Stimulated activated CD8-positive, alpha-beta memory T cell treated with anti-CD3 and anti-CD28 coated beads, Interleukin-4, amount 100 ng/mL, for 24 hours (primary cell): ENCODE data around the gene RSPH3.

Experiments used
- DNase-seq: peaks from one replicate; pipeline ENCODE4 v3.0.0-alpha.2; 2020; ENCODE audit warnings: low read depth

Gene RSPH3

DNA sequence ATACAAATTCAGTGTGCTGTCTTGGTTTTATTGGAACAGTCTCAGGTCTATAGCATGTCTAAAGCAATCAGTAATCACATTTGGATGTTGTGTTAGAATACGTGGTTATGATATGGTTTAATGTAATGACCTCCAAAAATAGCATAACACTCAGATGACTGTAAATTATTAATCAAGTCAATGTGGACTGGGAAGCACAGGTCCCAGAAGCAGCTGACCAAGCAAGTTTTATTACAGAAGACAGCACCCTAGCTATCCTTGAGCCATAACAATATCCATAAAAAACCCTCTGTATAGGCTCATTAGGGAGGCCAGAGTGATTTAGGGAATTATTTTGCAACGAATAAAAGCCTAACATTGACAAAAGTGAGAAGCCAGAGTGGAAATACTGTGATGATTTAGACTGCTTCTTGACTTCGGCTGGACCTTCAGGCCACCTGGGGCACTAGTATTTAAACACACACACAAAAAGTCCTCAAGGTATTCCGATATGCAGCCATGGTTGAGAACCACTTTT, 66.9 kb downstream of the RSPH3 start:
- no peak for DNase-seq

DNA sequence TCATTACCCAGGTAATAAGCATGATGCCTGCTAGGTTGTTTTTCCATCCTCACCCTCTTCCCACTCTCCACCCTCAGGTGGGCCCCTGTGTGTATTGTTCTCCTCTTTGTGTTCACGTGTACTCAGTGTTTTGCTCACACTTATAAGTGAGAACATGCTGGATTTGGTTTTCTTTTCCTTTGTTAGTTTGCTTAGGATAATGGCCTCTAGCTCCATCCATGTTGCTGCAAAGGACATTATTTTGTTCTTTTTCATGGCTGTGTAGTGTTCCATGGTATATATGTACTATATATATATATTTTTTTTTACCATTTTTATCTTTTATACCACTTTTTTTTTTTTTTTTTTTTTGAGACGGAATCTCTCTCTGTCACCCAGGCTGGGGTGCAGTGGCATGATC, 71.9 kb downstream of the RSPH3 start:
- no peak for DNase-seq

GRCh38 chr6:158926414-158926813, 73.6 kb downstream of the RSPH3 start:
- DNase-seq: no peak

- DNase-seq: no peak
These were observed 75.2 kb downstream of the RSPH3 start for GRCh38 chr6:158924499-158925455.

DNA sequence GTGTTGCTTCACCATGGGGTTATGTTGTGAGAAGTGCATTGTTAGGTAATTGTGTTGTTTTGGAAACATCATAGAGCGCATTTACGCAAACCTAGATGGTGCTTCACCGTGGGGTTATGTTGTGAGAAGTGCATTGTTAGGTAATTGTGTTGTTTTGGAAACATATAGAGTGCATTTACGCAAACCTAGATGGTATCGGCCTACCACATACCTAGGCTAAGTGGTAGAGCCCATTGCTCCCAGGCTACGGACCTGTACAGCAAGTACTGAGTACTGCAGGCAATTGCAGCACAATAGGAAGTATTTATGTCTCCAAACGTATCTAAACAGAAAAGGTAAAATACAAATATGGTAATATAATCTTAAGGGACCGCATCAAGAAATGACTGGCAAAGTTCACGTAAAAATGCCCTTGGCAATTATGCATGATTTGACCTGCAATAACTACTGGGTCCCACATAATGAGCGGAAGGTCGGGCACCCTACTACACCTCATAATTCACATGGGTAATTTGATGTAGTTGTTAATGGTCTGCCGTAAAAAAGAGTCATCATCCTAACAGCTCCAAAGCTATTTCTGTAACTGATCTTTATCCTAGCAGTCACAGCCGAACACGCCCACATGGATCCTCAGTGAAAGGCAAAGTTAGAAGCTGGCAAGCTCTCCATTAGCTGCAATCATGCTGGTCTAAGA, 76.0 kb downstream of the RSPH3 start:
- no peak for DNase-seq
